Subcutaneous abdominal adipose tissue (tissue), 5 donors: Measurements from ENCODE around the gene CHMP4A.

ENCODE experiments used
- H3K27ac ChIP-seq: one replicate; pipeline ENCODE4 v1.7.0; 2013; ENCODE audit warnings: low read depth, mild to moderate bottlenecking, inconsistent platforms, low read length, moderate library complexity
- H3K27me3 ChIP-seq, 5 donors: one replicate each; pipeline ENCODE4 v1.7.0; 2013; ENCODE audit warnings: low read length in 5 of 5, inconsistent platforms in 1 of 5; ENCODE audit not compliant: control insufficient read depth in 5 of 5, insufficient read depth in 4 of 5
- H3K36me3 ChIP-seq, 5 donors: one replicate each; pipeline ENCODE4 v1.7.0; 2013; ENCODE audit warnings: low read length in 5 of 5; ENCODE audit not compliant: control insufficient read depth in 5 of 5, insufficient read depth in 5 of 5
- H3K4me1 ChIP-seq, 5 donors: one replicate each; pipeline ENCODE4 v1.7.0; 2013; ENCODE audit warnings: low read length in 5 of 5, mild to moderate bottlenecking in 3 of 5, moderate library complexity in 1 of 5; ENCODE audit not compliant: control insufficient read depth in 5 of 5, insufficient read depth in 5 of 5
- H3K4me3 ChIP-seq, 5 donors: one replicate each; pipeline ENCODE4 v1.7.0; 2013; ENCODE audit warnings: low read length in 5 of 5, low read depth in 1 of 5
- H3K9ac ChIP-seq, 5 donors: one replicate each; pipeline ENCODE4 v1.7.0; 2013; ENCODE audit warnings: low read length in 5 of 5, mild to moderate bottlenecking in 4 of 5, moderate library complexity in 3 of 5
- H3K9me3 ChIP-seq, 5 donors: one replicate each; pipeline ENCODE4 v1.7.0; 2013; ENCODE audit warnings: low read length in 5 of 5; ENCODE audit not compliant: control insufficient read depth in 5 of 5
- donor health status: healthy.
- donor health status: healthy.
- donor health status: healthy.
- donor health status: healthy.
- donor health status: healthy.

CHMP4A gene

GRCh38 chr14:24256960-24257359 is 43.7 kb upstream of the CHMP4A start:
- Histone ChIP-seq H3K9me3 (no peaks in the 10 kb centered on the region), H3K36me3 (peaks cover 0 to 28% (median 9%) of the 10 kb centered on the region in 5 donors), H3K27ac (no peak overlapping the region)

GRCh38 chr14:24255931-24256711 is 42.8 kb upstream of the CHMP4A start:
- Histone ChIP-seq H3K9me3 (no peaks in the 10 kb centered on the region), H3K27me3 (no peaks in the 10 kb centered on the region), H3K4me3 (no peak overlapping the region), H3K36me3 (peaks cover 0 to 23% (median 9%) of the 10 kb centered on the region in 5 donors), H3K27ac (no peak overlapping the region), H3K9ac (no peak overlapping the region), H3K4me1 (peaks cover 1 to 48% (median 37%) of the 10 kb centered on the region in 5 donors)

More at GRCh38 chr14:24256960-24257359, 43.7 kb upstream of the CHMP4A start:
- Histone ChIP-seq H3K9ac (no peak overlapping the region), H3K4me1 (peaks cover 1 to 48% (median 37%) of the 10 kb centered on the region in 5 donors), H3K4me3 (no peak overlapping the region), H3K27me3 (no peaks in the 10 kb centered on the region)

GRCh38 chr14:24255438-24255837 is 42.1 kb upstream of the CHMP4A start:
- Histone ChIP-seq H3K4me3 (no peak overlapping the region), H3K36me3 (peaks cover 0 to 21% (median 9%) of the 10 kb centered on the region in 5 donors), H3K27ac (no peak overlapping the region), H3K4me1 (peaks cover 1 to 48% (median 37%) of the 10 kb centered on the region in 5 donors), H3K9ac (no peak overlapping the region), H3K27me3 (no peaks in the 10 kb centered on the region), H3K9me3 (no peaks in the 10 kb centered on the region)

- no peaks in the 10 kb centered on the region for H3K9me3 ChIP-seq
- H3K36me3 ChIP-seq, result peaks cover 0 to 21% (median 6%) of the 10 kb centered on the region in 5 donors
- H3K27ac ChIP-seq, result no peak overlapping the region
- H3K9ac ChIP-seq, result no peak overlapping the region
- H3K4me1 ChIP-seq, result peaks cover 1 to 48% (median 37%) of the 10 kb centered on the region in 5 donors
- H3K27me3 ChIP-seq, result no peaks in the 10 kb centered on the region
- no peak overlapping the region for H3K4me3 ChIP-seq
Measured at GRCh38 chr14:24254630-24255392, 41.5 kb upstream of the CHMP4A start.

GRCh38 chr14:24253936-24254335 is 40.6 kb upstream of the CHMP4A start:
- H3K36me3 ChIP-seq, result peaks cover 0 to 25% (median 6%) of the 10 kb centered on the region in 5 donors
- no peak overlapping the region for H3K27ac ChIP-seq
- H3K9ac ChIP-seq, result peak overlapping the region in 1 of 5 donors; percentile 21

GRCh38 chr14:24252289-24253124 is 39.2 kb upstream of the CHMP4A start:
- H3K27ac ChIP-seq, result no peak overlapping the region
- H3K4me3 ChIP-seq, result no peak overlapping the region
- H3K9ac ChIP-seq, result peak overlapping the region in 2 of 5 donors; percentile 7 to 45
- H3K9me3 ChIP-seq, result no peaks in the 10 kb centered on the region
- no peaks in the 10 kb centered on the region for H3K27me3 ChIP-seq
- peaks cover 1 to 35% (median 26%) of the 10 kb centered on the region in 5 donors for H3K4me1 ChIP-seq
- peaks cover 0 to 26% (median 6%) of the 10 kb centered on the region in 5 donors for H3K36me3 ChIP-seq

More at GRCh38 chr14:24253936-24254335, 40.6 kb upstream of the CHMP4A start:
- Histone ChIP-seq H3K9me3 (no peaks in the 10 kb centered on the region), H3K4me1 (peaks cover 1 to 41% (median 31%) of the 10 kb centered on the region in 5 donors), H3K4me3 (no peak overlapping the region), H3K27me3 (no peaks in the 10 kb centered on the region)

- H3K9ac ChIP-seq, result peak overlapping the region in 2 of 5 donors; percentile 7 to 45
- no peaks in the 10 kb centered on the region for H3K9me3 ChIP-seq
Measured at GRCh38 chr14:24251880-24252288, 38.6 kb upstream of the CHMP4A start.

GRCh38 chr14:24250354-24250753 is 37.1 kb upstream of the CHMP4A start:
- Histone ChIP-seq H3K9me3 (no peaks in the 10 kb centered on the region), H3K4me1 (peaks cover 0 to 14% (median 7%) of the 10 kb centered on the region in 5 donors), H3K27ac (no peak overlapping the region)

More at GRCh38 chr14:24251880-24252288, 38.6 kb upstream of the CHMP4A start:
- Histone ChIP-seq H3K27me3 (no peaks in the 10 kb centered on the region), H3K4me1 (peaks cover 1 to 29% (median 22%) of the 10 kb centered on the region in 5 donors), H3K4me3 (no peak overlapping the region), H3K36me3 (peaks cover 0 to 26% (median 6%) of the 10 kb centered on the region in 5 donors), H3K27ac (no peak overlapping the region)

GRCh38 chr14:24249230-24250021 is 36.1 kb upstream of the CHMP4A start:
- Histone ChIP-seq H3K36me3 (peaks cover 0 to 14% (median 0%) of the 10 kb centered on the region in 5 donors), H3K27me3 (no peaks in the 10 kb centered on the region), H3K4me3 (no peak overlapping the region), H3K4me1 (peaks cover 0 to 6% (median 0%) of the 10 kb centered on the region in 5 donors), H3K27ac (no peak overlapping the region), H3K9me3 (no peaks in the 10 kb centered on the region), H3K9ac (peak overlapping the region in 1 of 5 donors; percentile 19)

More at GRCh38 chr14:24250354-24250753, 37.1 kb upstream of the CHMP4A start:
- Histone ChIP-seq H3K4me3 (no peak overlapping the region), H3K36me3 (peaks cover 0 to 23% (median 6%) of the 10 kb centered on the region in 5 donors), H3K27me3 (no peaks in the 10 kb centered on the region), H3K9ac (no peak overlapping the region)
